HEK293T (cell line): ENCODE results near the gene NEU1.
"Not testable (repeated sequence)": the region's sequence is repeated elsewhere in the genome, so short reads cannot be mapped to it uniquely, and the experiment has no call there.

Experiments
- CTCF ChIA-PET: fragments of 350-600 bp; formaldehyde crosslinking; extraction: SDS; loops from one replicate; lab custom pipeline; 2021; ENCODE audit warnings: antibody characterized with exemption, inconsistent platforms; lab: Yijun Ruan, JAX
- POLR2A ChIA-PET: fragments of 350-600 bp; formaldehyde crosslinking; extraction: SDS; loops from one replicate; lab custom pipeline; 2020; ENCODE audit warnings: antibody characterized with exemption, inconsistent platforms; lab: Yijun Ruan, JAX
- DNase-seq: peaks from one replicate; pipeline ENCODE4 v3.0.0; 2012; ENCODE audit warnings: mixed read lengths; ENCODE audit errors: extremely low spot score
- ARNT ChIP-seq: fragments of 450-650 bp; IDR thresholded peaks from 2 replicates; pipeline ENCODE4 v1.6.1; 2017; ENCODE audit warnings: mild to moderate bottlenecking
- BHLHE40 ChIP-seq: fragments of 450-650 bp; IDR thresholded peaks from 2 replicates; pipeline ENCODE4 v1.6.1; 2016; ENCODE audit warnings: mild to moderate bottlenecking, moderate library complexity, borderline replicate concordance
- CTBP1 ChIP-seq: fragments of 450-650 bp; IDR thresholded peaks from 2 replicates; pipeline ENCODE4 v1.6.1; 2016; ENCODE audit warnings: borderline replicate concordance
- ELF4 ChIP-seq: fragments of 450-650 bp; IDR thresholded peaks from 2 replicates; pipeline ENCODE4 v1.6.1; 2017; ENCODE audit warnings: antibody characterized with exemption
- FOXA1 ChIP-seq: fragments of 450-650 bp; IDR thresholded peaks from 2 replicates; pipeline ENCODE4 v1.6.1; 2016; ENCODE audit warnings: mild to moderate bottlenecking
- FOXK2 ChIP-seq: fragments of 450-650 bp; IDR thresholded peaks from 2 replicates; pipeline ENCODE4 v1.6.1; 2016; ENCODE audit warnings: mild to moderate bottlenecking
- FOXM1 ChIP-seq: fragments of 450-650 bp; IDR thresholded peaks from 2 replicates; pipeline ENCODE4 v1.6.1; 2017; ENCODE audit warnings: mild to moderate bottlenecking, borderline replicate concordance
- HDGF ChIP-seq: fragments of 450-650 bp; IDR thresholded peaks from 2 replicates; pipeline ENCODE4 v1.6.1; 2017; ENCODE audit warnings: antibody characterized with exemption, borderline replicate concordance
- L3MBTL2 ChIP-seq: fragments of 450-650 bp; conservative IDR thresholded peaks from 2 replicates; pipeline ENCODE4 v1.6.1; 2016; ENCODE audit warnings: mild to moderate bottlenecking
- LEF1 ChIP-seq: fragments of 450-650 bp; IDR thresholded peaks from 2 replicates; pipeline ENCODE4 v1.6.1; 2017; ENCODE audit warnings: mild to moderate bottlenecking, borderline replicate concordance
- NFRKB ChIP-seq: fragments of 450-650 bp; IDR thresholded peaks from 2 replicates; pipeline ENCODE4 v1.6.1; 2016; ENCODE audit warnings: mild to moderate bottlenecking, moderate library complexity
- PKNOX1 ChIP-seq: fragments of 450-650 bp; IDR thresholded peaks from 2 replicates; pipeline ENCODE4 v1.6.1; 2016
- SP1 ChIP-seq: fragments of 450-650 bp; IDR thresholded peaks from 2 replicates; pipeline ENCODE4 v1.6.1; 2017
- SUZ12 ChIP-seq: fragments of 450-650 bp; IDR thresholded peaks from 2 replicates; pipeline ENCODE4 v1.6.1; 2016; ENCODE audit warnings: mild to moderate bottlenecking
- TARDBP ChIP-seq: fragments of 450-650 bp; IDR thresholded peaks from 2 replicates; pipeline ENCODE4 v1.6.1; 2016
- ZNF384 ChIP-seq: fragments of 450-650 bp; IDR thresholded peaks from 2 replicates; pipeline ENCODE4 v1.6.1; 2016

Gene NEU1

GRCh38 chr6:31861150-31861549, 1.5 kb downstream of the NEU1 start:
- POLR2A ChIA-PET: no interaction called here
- DNase-seq: no peak
- TF ChIP-seq SUZ12: no peak
- no peak for TF ChIP-seq ARNT
- no peak for TF ChIP-seq SP1
- no peak for TF ChIP-seq ZNF384
- no peak for TF ChIP-seq BHLHE40
- TF ChIP-seq HDGF: no peak
- no peak for TF ChIP-seq CTBP1
- TF ChIP-seq FOXM1: no peak
- no peak for TF ChIP-seq FOXA1
- no peak for TF ChIP-seq FOXK2
- TF ChIP-seq LEF1: no peak
- TF ChIP-seq PKNOX1: no peak
- no peak for TF ChIP-seq NFRKB
- TF ChIP-seq L3MBTL2: no peak
- TF ChIP-seq TARDBP: no peak
- no peak for TF ChIP-seq ELF4
- CTCF ChIA-PET: no interaction called here

GRCh38 chr6:31860349-31860748, 2.3 kb downstream of the NEU1 start:
- no peak for TF ChIP-seq ELF4
- TF ChIP-seq HDGF: no peak
- TF ChIP-seq LEF1: no peak
- TF ChIP-seq ARNT: no peak
- CTCF ChIA-PET: no interaction called here
- no peak for DNase-seq
- POLR2A ChIA-PET: interaction anchor here (0.8 to 1.0 kb wide), 2 partner anchors 20 to 64 kb away, joined by 3 read pairs; partner anchors contain the start of gene VARS1

- no peak for DNase-seq
- ChIA-PET CTCF (no interaction called here), POLR2A (interaction anchor here (0.8 to 1.0 kb wide), 2 partner anchors 20 to 64 kb away, joined by 3 read pairs; partner anchors contain the start of gene VARS1)
- TF ChIP-seq ZNF384 (no peak), ARNT (no peak), FOXA1 (no peak), SUZ12 (no peak), BHLHE40 (no peak), NFRKB (no peak), SP1 (no peak), ELF4 (no peak), LEF1 (no peak), HDGF (no peak), PKNOX1 (no peak), CTBP1 (no peak), FOXM1 (no peak), TARDBP (no peak), L3MBTL2 (no peak), FOXK2 (no peak)
Observed at GRCh38 chr6:31859923-31860322, 2.7 kb downstream of the NEU1 start.

- ChIA-PET POLR2A (no interaction called here), CTCF (no interaction called here)
- no peak for TF ChIP-seq FOXK2
- no peak for TF ChIP-seq LEF1
- TF ChIP-seq PKNOX1: no peak
- no peak for TF ChIP-seq CTBP1
- TF ChIP-seq ELF4: no peak
- TF ChIP-seq HDGF: no peak
- TF ChIP-seq FOXA1: no peak
- TF ChIP-seq L3MBTL2: no peak
- TF ChIP-seq FOXM1: no peak
- no peak for TF ChIP-seq BHLHE40
- no peak for TF ChIP-seq ARNT
- no peak for TF ChIP-seq TARDBP
- no peak for TF ChIP-seq SP1
- TF ChIP-seq NFRKB: no peak
- no peak for TF ChIP-seq ZNF384
- no peak for TF ChIP-seq SUZ12
- no peak for DNase-seq
Observed at GRCh38 chr6:31858707-31859106, 3.9 kb downstream of the NEU1 start.

- POLR2A ChIA-PET: interaction anchor here (0.7 kb wide), 1 partner anchor 16 kb away, joined by 3 read pairs; no protein-coding TSS in a partner anchor
- DNase-seq, CTCF ChIA-PET: not testable (repeated sequence)
Observed at GRCh38 chr6:31857774-31858173, 4.8 kb downstream of the NEU1 start.

GRCh38 chr6:31851980-31852718, 10.5 kb downstream of the NEU1 start:
- DNase-seq: not testable (repeated sequence)
- CTCF ChIA-PET: interaction anchor here (0.6 kb wide), 1 partner anchor 126 kb away, joined by 4 read pairs; no protein-coding TSS in a partner anchor
- POLR2A ChIA-PET: interaction anchor here (1.0 to 2.5 kb wide), 3 partner anchors 11 to 37 kb away, joined by 3 to 7 read pairs (median 4); partner anchors contain the start of genes HSPA1A, HSPA1L and NEU1
